Measurements from ENCODE around the gene DPP4. TPM values are rescaled to one million over a fixed set of nuclear protein-coding genes. Genes with fewer than 3 reads are reported as not detected.

DPP4 gene
- total and polyA plus RNA-seq, 7 donors: 1.2 to 11.9 (median 6.9) TPM

GRCh38 chr2:161997916-161998471 lies 76.0 kb downstream of the DPP4 start:
- TF ChIP-seq POLR2AphosphoS5 (IDR thresholded peaks at IDR 0.05) (no peak), CTCF (IDR thresholded peaks at IDR 0.05) (no peak), POLR2A (IDR thresholded peaks at IDR 0.05) (no peak), EP300 (IDR thresholded peaks at IDR 0.05) (no peak)
- Histone ChIP-seq H3K9me3 (no peaks in the 10 kb centered on the region), H3K36me3 (no peaks in the 10 kb centered on the region), H3K4me1 (no peaks in the 10 kb centered on the region), H3K27ac (no peak overlapping the region), H3K4me3 (no peak overlapping the region), H3K27me3 (no peaks in the 10 kb centered on the region)
- intact Hi-C loops (cut with DNase I): no loop called here
- 84 to 85% methylated on average over 9 of the region's 9 CpGs for WGBS, 2 donors
- DNase-seq: no peak

GRCh38 chr2:161995553-161996016 lies 78.4 kb downstream of the DPP4 start:
- DNase-seq: no peak
- Histone ChIP-seq H3K9me3 (no peaks in the 10 kb centered on the region), H3K4me1 (no peaks in the 10 kb centered on the region), H3K27me3 (no peaks in the 10 kb centered on the region), H3K27ac (no peak overlapping the region), H3K4me3 (no peak overlapping the region), H3K36me3 (no peaks in the 10 kb centered on the region)
- no peak for TF ChIP-seq POLR2AphosphoS5 (IDR thresholded peaks at IDR 0.05)
- no peak for TF ChIP-seq CTCF (IDR thresholded peaks at IDR 0.05)
- no peak for TF ChIP-seq EP300 (IDR thresholded peaks at IDR 0.05)
- TF ChIP-seq POLR2A (IDR thresholded peaks at IDR 0.05): no peak
- intact Hi-C loops (cut with DNase I): no loop called here

- intact Hi-C loops (cut with DNase I): no loop called here
- DNase-seq: no peak
- WGBS, 2 donors: 48 to 67% methylated on average over 5 of the region's 5 CpGs
- no peak overlapping the region for H3K4me3 ChIP-seq
- no peaks in the 10 kb centered on the region for H3K27me3 ChIP-seq
- H3K4me1 ChIP-seq: no peaks in the 10 kb centered on the region
- H3K9me3 ChIP-seq: no peaks in the 10 kb centered on the region
- no peak overlapping the region for H3K27ac ChIP-seq
- TF ChIP-seq EP300 (IDR thresholded peaks at IDR 0.05) (no peak), POLR2AphosphoS5 (IDR thresholded peaks at IDR 0.05) (no peak), CTCF (IDR thresholded peaks at IDR 0.05) (no peak), POLR2A (IDR thresholded peaks at IDR 0.05) (no peak)
- H3K36me3 ChIP-seq: no peaks in the 10 kb centered on the region
Measured at GRCh38 chr2:161994761-161995520, 79.1 kb downstream of the DPP4 start.

GRCh38 chr2:161992531-161992930 lies 81.5 kb downstream of the DPP4 start:
- H3K27me3 ChIP-seq: no peaks in the 10 kb centered on the region
- no peak overlapping the region for H3K27ac ChIP-seq
- no peak overlapping the region for H3K4me3 ChIP-seq
- DNase-seq: no peak
- intact Hi-C loops (cut with DNase I): no loop called here
- H3K4me1 ChIP-seq: no peaks in the 10 kb centered on the region
- H3K9me3 ChIP-seq: no peaks in the 10 kb centered on the region
- TF ChIP-seq CTCF (IDR thresholded peaks at IDR 0.05): no peak
- TF ChIP-seq POLR2AphosphoS5 (IDR thresholded peaks at IDR 0.05): no peak
- no peak for TF ChIP-seq EP300 (IDR thresholded peaks at IDR 0.05)
- TF ChIP-seq POLR2A (IDR thresholded peaks at IDR 0.05): no peak
- H3K36me3 ChIP-seq: no peaks in the 10 kb centered on the region
- WGBS, 2 donors: 40 to 72% methylated on average over 3 of the region's 3 CpGs
